CD4-positive, alpha-beta T cell treated with Interleukin-21 for 1 hour (primary cell): ENCODE results near the gene SHROOM4.

Experiments used
- DNase-seq: peaks from one replicate; pipeline ENCODE4 v3.0.0-alpha.2; 2020

Gene SHROOM4

GRCh38 chrX:50813843-50814661, at the start of gene SHROOM4:
SHROOM4 (minus strand) TSS chrX:50814194; CDS start chrX:50814018, 176 bp downstream.
- DNase-seq: no peak

- no peak for DNase-seq
These were observed 49.5 kb upstream of the SHROOM4 start for GRCh38 chrX:50863471-50863870.

- no peak for DNase-seq
These were observed 46.5 kb upstream of the SHROOM4 start for GRCh38 chrX:50860518-50860917.

GRCh38 chrX:50858548-50858947, 44.6 kb upstream of the SHROOM4 start:
- DNase-seq: no peak

- DNase-seq: no peak
These were observed 39.4 kb upstream of the SHROOM4 start for GRCh38 chrX:50853399-50853798.

GRCh38 chrX:50852524-50852923, 38.5 kb upstream of the SHROOM4 start:
- no peak for DNase-seq

GRCh38 chrX:50842221-50842620, 28.2 kb upstream of the SHROOM4 start:
- no peak for DNase-seq

- no peak for DNase-seq
These were observed 25.7 kb upstream of the SHROOM4 start for GRCh38 chrX:50839730-50840129.

- DNase-seq: no peak
These were observed 25.0 kb upstream of the SHROOM4 start for GRCh38 chrX:50838820-50839600.

- DNase-seq: no peak
These were observed 14.0 kb upstream of the SHROOM4 start for GRCh38 chrX:50827996-50828395.

- DNase-seq: no peak
These were observed 11.8 kb upstream of the SHROOM4 start for GRCh38 chrX:50825825-50826224.

- DNase-seq: no peak
These were observed 5.0 kb upstream of the SHROOM4 start for GRCh38 chrX:50818986-50819385.

GRCh38 chrX:50815120-50815519, 1.1 kb upstream of the SHROOM4 start:
- DNase-seq: no peak

GRCh38 chrX:50814701-50815100, 707 bp upstream of the SHROOM4 start:
- DNase-seq: no peak

- DNase-seq: no peak
These were observed 775 bp downstream of the SHROOM4 start for GRCh38 chrX:50812995-50813842.

- no peak for DNase-seq
These were observed 8.7 kb downstream of the SHROOM4 start for GRCh38 chrX:50805276-50805675.

GRCh38 chrX:50801135-50801534, 12.9 kb downstream of the SHROOM4 start:
- DNase-seq: no peak

- no peak for DNase-seq
These were observed 14.4 kb downstream of the SHROOM4 start for GRCh38 chrX:50799531-50799961.

GRCh38 chrX:50798783-50799182, 15.2 kb downstream of the SHROOM4 start:
- DNase-seq: no peak

- DNase-seq: no peak
These were observed 26.9 kb downstream of the SHROOM4 start for GRCh38 chrX:50787099-50787498.

- DNase-seq: no peak
These were observed 33.9 kb downstream of the SHROOM4 start for GRCh38 chrX:50780144-50780543.

- DNase-seq: no peak
These were observed 34.3 kb downstream of the SHROOM4 start for GRCh38 chrX:50779694-50780093.

- DNase-seq: no peak
These were observed 35.7 kb downstream of the SHROOM4 start for GRCh38 chrX:50778272-50778671.
